Tibial artery (tissue), 4 donors: ENCODE results near the gene NUP62.

Source experiments
- DNase-seq, 2 donors: peaks; one replicate each; pipeline ENCODE4 v3.0.0-alpha.2; 2019
- H3K27ac ChIP-seq, 2 donors: fragments of 200-600 bp; sonication (generic) in 1 of 2; 1 replicate in 1 of 2; 2 replicates in 1 of 2; pipeline ENCODE4 v1.5.1; 2018 to 2019; ENCODE audit warnings: mild to moderate bottlenecking in 1 of 2
- H3K27me3 ChIP-seq, 2 donors: fragments of 200-600 bp; sonication (generic) in 1 of 2; one replicate each; pipeline versions ENCODE4 v1.5.1 to v1.6.0; 2016 to 2019
- H3K36me3 ChIP-seq, 3 donors: fragments of 200-600 bp; sonication (generic) in 2 of 3; one replicate each; pipeline ENCODE4 v1.5.1; 2016 to 2019; ENCODE audit warnings: mild to moderate bottlenecking in 2 of 3
- H3K4me1 ChIP-seq, 4 donors: fragments of 200-600 bp; sonication (generic) in 2 of 4; 1 replicate in 3 of 4; 2 replicates in 1 of 4; pipeline ENCODE4 v1.5.1; 2016 to 2019
- H3K4me3 ChIP-seq, 2 donors: fragments of 200-600 bp; sonication (generic) in 1 of 2; 1 replicate in 1 of 2; 2 replicates in 1 of 2; pipeline ENCODE4 v1.5.1; 2018 to 2019; ENCODE audit warnings: mild to moderate bottlenecking in 2 of 2
- H3K9me3 ChIP-seq, 3 donors: fragments of 200-600 bp; sonication (generic) in 1 of 3; one replicate each; pipeline ENCODE4 v1.5.1; 2016 to 2019
- intact Hi-C: fragments of 100-400 bp; cut with DNase I; formaldehyde crosslinking; loops from one replicate; pipeline ENCODE4 v1.15.0; 2023; ENCODE audit warnings: low total_unique reads
- TF ChIP-seq, protein P1 (sequence below), 2 experiments: fragments of 200-600 bp in 1 of 2; fragments of 450-650 bp in 1 of 2; IDR thresholded peaks; one replicate each; pipeline ENCODE4 v1.5.1; 2017 to 2019; ENCODE audit warnings: antibody characterized with exemption in 2 of 2, mild to moderate bottlenecking in 1 of 2, moderate library complexity in 1 of 2

NUP62 gene

GRCh38 chr19:49931293-49932040 lies 2.2 kb upstream of the NUP62 start:
- H3K36me3 ChIP-seq: peaks cover 3 to 27% (median 7%) of the 10 kb centered on the region in 3 donors
- peaks cover 0 to 29% (median 17%) of the 10 kb centered on the region in 4 donors for H3K4me1 ChIP-seq
- no peak for DNase-seq
- intact Hi-C loops: loop anchor here (5.0 to 10.0 kb wide), 2 partner anchors 96 to 203 kb away; partner anchors contain the start of genes VRK3 and ZNF473
- TF ChIP-seq, protein P1, sequence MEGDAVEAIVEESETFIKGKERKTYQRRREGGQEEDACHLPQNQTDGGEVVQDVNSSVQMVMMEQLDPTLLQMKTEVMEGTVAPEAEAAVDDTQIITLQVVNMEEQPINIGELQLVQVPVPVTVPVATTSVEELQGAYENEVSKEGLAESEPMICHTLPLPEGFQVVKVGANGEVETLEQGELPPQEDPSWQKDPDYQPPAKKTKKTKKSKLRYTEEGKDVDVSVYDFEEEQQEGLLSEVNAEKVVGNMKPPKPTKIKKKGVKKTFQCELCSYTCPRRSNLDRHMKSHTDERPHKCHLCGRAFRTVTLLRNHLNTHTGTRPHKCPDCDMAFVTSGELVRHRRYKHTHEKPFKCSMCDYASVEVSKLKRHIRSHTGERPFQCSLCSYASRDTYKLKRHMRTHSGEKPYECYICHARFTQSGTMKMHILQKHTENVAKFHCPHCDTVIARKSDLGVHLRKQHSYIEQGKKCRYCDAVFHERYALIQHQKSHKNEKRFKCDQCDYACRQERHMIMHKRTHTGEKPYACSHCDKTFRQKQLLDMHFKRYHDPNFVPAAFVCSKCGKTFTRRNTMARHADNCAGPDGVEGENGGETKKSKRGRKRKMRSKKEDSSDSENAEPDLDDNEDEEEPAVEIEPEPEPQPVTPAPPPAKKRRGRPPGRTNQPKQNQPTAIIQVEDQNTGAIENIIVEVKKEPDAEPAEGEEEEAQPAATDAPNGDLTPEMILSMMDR (IDR thresholded peaks at IDR 0.05): no peak
- no peaks in the 10 kb centered on the region for H3K9me3 ChIP-seq
- no peaks in the 10 kb centered on the region for H3K27me3 ChIP-seq
- no peak overlapping the region for H3K4me3 ChIP-seq
- no peak overlapping the region for H3K27ac ChIP-seq

- no peaks in the 10 kb centered on the region for H3K9me3 ChIP-seq
- no peak for DNase-seq
- TF ChIP-seq, protein P1 (IDR thresholded peaks at IDR 0.05): no peak
- intact Hi-C loops: loop anchor here (5.0 to 10.0 kb wide), 2 partner anchors 97 to 204 kb away; partner anchors contain the start of genes VRK3 and ZNF473
- peak overlapping the region in 1 of 2 donors; percentile 71 for H3K4me3 ChIP-seq
- H3K27me3 ChIP-seq: no peaks in the 10 kb centered on the region
- H3K27ac ChIP-seq: peak overlapping the region; percentile 79 to 91
- peaks cover 0 to 32% (median 17%) of the 10 kb centered on the region in 4 donors for H3K4me1 ChIP-seq
- peaks cover 5 to 30% (median 7%) of the 10 kb centered on the region in 3 donors for H3K36me3 ChIP-seq
These were observed 1.2 kb upstream of the NUP62 start for GRCh38 chr19:49930483-49931011.

- no peaks in the 10 kb centered on the region for H3K27me3 ChIP-seq
- TF ChIP-seq, protein P1 (IDR thresholded peaks at IDR 0.05): peak in 1 of 2 experiments; percentile 32
- peak; percentile 87 to 93 for DNase-seq
- peaks cover 5 to 37% (median 8%) of the 10 kb centered on the region in 3 donors for H3K36me3 ChIP-seq
- peak overlapping the region; percentile 79 to 91 for H3K27ac ChIP-seq
- H3K9me3 ChIP-seq: no peaks in the 10 kb centered on the region
- peak overlapping the region; percentile 71 to 94 for H3K4me3 ChIP-seq
- H3K4me1 ChIP-seq: peaks cover 0 to 32% (median 18%) of the 10 kb centered on the region in 4 donors
- intact Hi-C loops: loop anchor here (5.0 to 10.0 kb wide), 2 partner anchors 97 to 205 kb away; partner anchors contain the start of genes VRK3 and ZNF473
These were observed 543 bp upstream of the NUP62 start for GRCh38 chr19:49929611-49930482.

- intact Hi-C loops: no loop called here
- TF ChIP-seq, protein P1 (IDR thresholded peaks at IDR 0.05): no peak
- no peak for DNase-seq
- peak overlapping the region in 1 of 2 donors; percentile 71 for H3K4me3 ChIP-seq
- peaks cover 0 to 36% (median 25%) of the 10 kb centered on the region in 4 donors for H3K4me1 ChIP-seq
- no peak overlapping the region for H3K27ac ChIP-seq
- no peaks in the 10 kb centered on the region for H3K9me3 ChIP-seq
- H3K27me3 ChIP-seq: no peaks in the 10 kb centered on the region
- peaks cover 16 to 51% (median 28%) of the 10 kb centered on the region in 3 donors for H3K36me3 ChIP-seq
These were observed 1.6 kb downstream of the NUP62 start for GRCh38 chr19:49927526-49928264.

- intact Hi-C loops: no loop called here
- TF ChIP-seq, protein P1 (IDR thresholded peaks at IDR 0.05): no peak
- Histone ChIP-seq H3K36me3 (peaks cover 16 to 56% (median 39%) of the 10 kb centered on the region in 3 donors), H3K27ac (no peak overlapping the region), H3K27me3 (no peaks in the 10 kb centered on the region), H3K4me1 (peaks cover 0 to 36% (median 25%) of the 10 kb centered on the region in 4 donors), H3K4me3 (no peak overlapping the region), H3K9me3 (no peaks in the 10 kb centered on the region)
- no peak for DNase-seq
These were observed 2.8 kb downstream of the NUP62 start for GRCh38 chr19:49926515-49926914.
